ENCODE measurements around the gene CYP2F1.

GRCh38 chr19:41174297-41174928, 60.2 kb downstream of the CYP2F1 start:
- TF ChIP-seq POLR2A (IDR thresholded peaks at IDR 0.05) (no peak), CTCF (IDR thresholded peaks at IDR 0.05) (no peak), EP300 (IDR thresholded peaks at IDR 0.05) (no peak)
